Psoas muscle (tissue), 8 donors: ENCODE measurements around the gene CXorf38. TPM values are rescaled to one million over a fixed set of nuclear protein-coding genes. Genes with fewer than 3 reads are reported as not detected.

Experiments
- ATAC-seq, 4 donors: fragments of 200-7000 bp; cut with Tn5 transposase; one replicate each; pipeline ENCODE4 v1.9.1; 2020; ENCODE audit warnings: moderate library complexity in 3 of 4, mild to moderate bottlenecking in 2 of 4
- DNase-seq, 2 donors: peaks; one replicate each; pipeline ENCODE4 v3.0.0-alpha.2; 2020
- H3K27ac ChIP-seq: fragments of 200-600 bp; one replicate; pipeline ENCODE4 v1.8.0; 2022
- H3K27me3 ChIP-seq, 3 donors: fragments of 200-600 bp in 1 of 3; one replicate each; pipeline versions ENCODE4 v1.6.1 to v1.8.0; 2013 to 2022; ENCODE audit warnings: low read length in 2 of 3, mild to moderate bottlenecking in 2 of 3, moderate library complexity in 1 of 3; ENCODE audit not compliant: insufficient read depth in 3 of 3
- H3K36me3 ChIP-seq, 2 donors: fragments of 200-600 bp in 1 of 2; one replicate each; pipeline versions ENCODE4 v1.6.1 to v1.8.0; 2013 to 2022; ENCODE audit warnings: low read depth in 1 of 2, mild to moderate bottlenecking in 1 of 2, moderate library complexity in 1 of 2; ENCODE audit not compliant: insufficient read depth in 1 of 2
- H3K4me1 ChIP-seq: fragments of 200-600 bp; one replicate; pipeline ENCODE4 v1.8.0; 2022
- H3K4me3 ChIP-seq: fragments of 200-600 bp; one replicate; pipeline ENCODE4 v1.8.0; 2022; ENCODE audit warnings: mild to moderate bottlenecking
- H3K9me3 ChIP-seq: fragments of 200-600 bp; one replicate; pipeline ENCODE4 v1.8.0; 2022
- WGBS, 3 donors: extraction: QIAGEN DNeasy Blood & Tissue Kit; methylation state at CpG; one replicate each; pipeline versions ENCODE4 v1.1.6 to v1.1.7; 2013; 5-methylcytosine and 5-hydroxymethylcytosine counted together
- intact Hi-C, 2 donors: fragments of 100-400 bp; cut with DNase I; formaldehyde crosslinking; loops; one replicate each; pipeline versions ENCODE4 v1.11.0 to v1.14.2; 2022
- polyA plus RNA-seq, 3 donors: library from polyadenylated mRNA; stranded (reverse); fragments of 200-250 nt; gene quantifications; one replicate each; pipeline ENCODE4 v1.2.3, GENCODE V29; 2013
- total RNA-seq, 4 donors: library from RNA; stranded (reverse); fragmentation: NEBNext Ultra II Directional in 2 of 4; extraction: Animal tissue kit (Norgen Biotek cat#: 25700) in 2 of 4; gene quantifications; one replicate each; pipeline versions ENCODE4 v1.2.1 to v1.2.4, GENCODE V29; 2021 to 2023
- TF ChIP-seq, protein P1 (sequence below): fragments of 200-600 bp; IDR thresholded peaks from one replicate; pipeline ENCODE4 v1.8.0; 2022; ENCODE audit warnings: antibody characterized with exemption
- donor health status: healthy with polysubstance abuse.
- donor health status: DM: no; HTN: no; CAD: no; lungs with moderate emphysema.
- donor health status: Bipolar disorder and iron deficiency.
- donor health status: healthy.
- donor health status: DM: yes; HTN: yes; CAD: no.
- donor health status: DM: no; HTN: no; CAD: no.
- donor health status: DM: no; HTN: no; CAD: no.
- donor health status: DM: yes; HTN: yes; CAD: no.

CXorf38 gene
- total and polyA plus RNA-seq, 7 donors: 2.1 to 3.9 (median 3.1) TPM

DNA sequence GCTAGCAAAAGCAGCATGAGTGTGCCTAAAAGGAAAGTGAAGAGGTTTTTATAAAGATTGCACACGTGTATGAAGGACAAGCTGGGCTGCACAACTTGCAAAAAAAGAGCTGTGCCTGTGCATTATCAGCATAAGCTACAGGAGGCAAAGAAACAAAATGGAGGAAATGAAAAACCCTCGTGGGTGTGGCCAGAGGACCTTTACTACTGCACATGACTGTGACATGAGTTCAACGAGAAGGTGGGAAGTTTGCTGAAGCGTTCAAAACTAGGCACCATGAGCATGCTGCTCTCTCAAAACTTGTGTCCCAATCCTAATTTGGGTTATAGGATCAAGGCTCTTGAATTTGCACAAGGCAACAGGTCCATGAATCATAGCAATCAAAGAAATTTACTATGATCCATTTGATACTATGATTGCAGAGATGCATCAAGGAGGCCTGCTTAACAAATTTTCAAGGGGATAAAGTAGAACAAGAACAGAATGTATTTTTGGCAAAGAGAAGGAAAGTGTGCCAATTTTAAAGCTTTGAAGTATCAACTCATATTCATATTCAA, 38.1 kb upstream of the CXorf38 start:
- no peak overlapping the region for H3K4me3 ChIP-seq
- TF ChIP-seq, protein P1, sequence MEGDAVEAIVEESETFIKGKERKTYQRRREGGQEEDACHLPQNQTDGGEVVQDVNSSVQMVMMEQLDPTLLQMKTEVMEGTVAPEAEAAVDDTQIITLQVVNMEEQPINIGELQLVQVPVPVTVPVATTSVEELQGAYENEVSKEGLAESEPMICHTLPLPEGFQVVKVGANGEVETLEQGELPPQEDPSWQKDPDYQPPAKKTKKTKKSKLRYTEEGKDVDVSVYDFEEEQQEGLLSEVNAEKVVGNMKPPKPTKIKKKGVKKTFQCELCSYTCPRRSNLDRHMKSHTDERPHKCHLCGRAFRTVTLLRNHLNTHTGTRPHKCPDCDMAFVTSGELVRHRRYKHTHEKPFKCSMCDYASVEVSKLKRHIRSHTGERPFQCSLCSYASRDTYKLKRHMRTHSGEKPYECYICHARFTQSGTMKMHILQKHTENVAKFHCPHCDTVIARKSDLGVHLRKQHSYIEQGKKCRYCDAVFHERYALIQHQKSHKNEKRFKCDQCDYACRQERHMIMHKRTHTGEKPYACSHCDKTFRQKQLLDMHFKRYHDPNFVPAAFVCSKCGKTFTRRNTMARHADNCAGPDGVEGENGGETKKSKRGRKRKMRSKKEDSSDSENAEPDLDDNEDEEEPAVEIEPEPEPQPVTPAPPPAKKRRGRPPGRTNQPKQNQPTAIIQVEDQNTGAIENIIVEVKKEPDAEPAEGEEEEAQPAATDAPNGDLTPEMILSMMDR: no peak
- H3K27ac ChIP-seq: peak overlapping the region; percentile 7
- intact Hi-C loops: no loop called here
- DNase-seq: no peak
- H3K27me3 ChIP-seq: no peaks in the 10 kb centered on the region
- peaks cover 0 to 36% of the 10 kb centered on the region in 2 donors for H3K36me3 ChIP-seq
- peak in 3 of 4 donors; percentile 22 to 61 (median 29) for ATAC-seq
- no peaks in the 10 kb centered on the region for H3K9me3 ChIP-seq
- peaks cover 51% of the 10 kb centered on the region for H3K4me1 ChIP-seq
- WGBS, 3 donors: 30 to 47% (median 38%) methylated on average over 4 of the region's 4 CpGs

DNA sequence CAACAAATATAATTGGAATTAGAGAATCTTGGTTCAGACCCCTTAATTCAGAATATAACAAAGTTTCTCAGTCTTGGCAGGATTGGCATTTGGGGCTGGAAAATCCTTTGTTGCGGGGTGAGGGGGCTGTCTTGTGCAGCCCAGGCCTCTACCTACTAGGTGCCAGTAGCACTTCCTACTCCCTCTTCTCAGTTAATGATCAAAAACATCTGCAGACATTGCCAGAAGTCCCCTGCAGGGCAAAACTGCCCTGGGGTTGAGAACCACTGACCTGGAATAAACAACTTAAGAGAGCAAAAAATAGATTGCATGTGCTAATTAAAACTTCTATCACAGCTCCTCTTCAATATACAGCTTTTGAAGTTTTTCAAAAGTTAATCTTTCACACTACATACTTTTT, 36.7 kb upstream of the CXorf38 start:
- 90 to 100% (median 93%) methylated on average over 1 of the region's 1 CpG for WGBS, 3 donors
- DNase-seq: no peak
- H3K4me1 ChIP-seq: peaks cover 42% of the 10 kb centered on the region
- intact Hi-C loops: no loop called here
- TF ChIP-seq, protein P1: no peak
- H3K27me3 ChIP-seq: no peaks in the 10 kb centered on the region
- H3K4me3 ChIP-seq: no peak overlapping the region
- H3K9me3 ChIP-seq: no peaks in the 10 kb centered on the region
- H3K36me3 ChIP-seq: peaks cover 0 to 49% of the 10 kb centered on the region in 2 donors
- no peak for ATAC-seq
- H3K27ac ChIP-seq: no peak overlapping the region

DNA sequence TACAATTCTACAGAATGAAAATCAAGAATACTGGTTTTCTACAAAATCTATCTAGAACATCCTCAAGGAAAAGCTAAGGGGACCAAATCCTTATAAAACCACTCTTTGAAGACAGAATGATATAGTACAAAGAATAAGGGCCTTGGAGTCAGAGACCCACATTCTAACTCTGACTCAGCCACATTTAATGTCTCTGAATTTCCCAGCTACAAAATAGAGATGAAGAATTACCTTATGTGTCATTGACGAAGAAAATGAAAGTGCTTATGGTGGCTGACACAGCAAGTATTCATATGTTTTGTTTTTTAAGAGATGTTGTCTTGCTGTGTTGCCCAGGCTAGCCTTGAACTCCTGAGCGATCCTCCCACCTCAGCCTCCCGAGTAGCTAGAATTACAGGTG, 35.9 kb upstream of the CXorf38 start:
- no peak overlapping the region for H3K27ac ChIP-seq
- H3K27me3 ChIP-seq: no peaks in the 10 kb centered on the region
- TF ChIP-seq, protein P1: no peak
- no peak overlapping the region for H3K4me3 ChIP-seq
- H3K9me3 ChIP-seq: no peaks in the 10 kb centered on the region
- intact Hi-C loops: no loop called here
- WGBS, 3 donors: 95 to 97% (median 96%) methylated on average over 3 of the region's 3 CpGs
- peaks cover 34% of the 10 kb centered on the region for H3K4me1 ChIP-seq
- ATAC-seq: no peak
- DNase-seq: no peak
- peaks cover 0 to 51% of the 10 kb centered on the region in 2 donors for H3K36me3 ChIP-seq

DNA sequence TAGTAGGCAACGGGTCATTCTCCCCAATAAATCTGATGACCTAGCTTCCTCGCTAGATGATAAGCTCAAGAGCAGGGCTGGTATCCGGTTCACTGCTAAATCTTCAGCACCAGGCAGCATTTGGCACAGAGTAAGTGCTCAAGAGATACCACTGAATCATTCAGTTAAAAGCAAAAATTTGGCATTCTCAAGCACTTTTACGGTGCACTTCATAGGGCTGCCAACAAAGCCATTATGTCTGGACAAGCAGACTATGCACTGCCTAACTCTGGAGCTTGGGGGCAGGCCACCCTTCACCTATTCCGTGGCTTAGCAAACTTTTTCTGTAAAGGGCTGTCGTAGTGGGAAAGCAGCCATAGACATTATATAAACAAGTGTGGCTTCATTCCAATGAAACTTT, 23.8 kb upstream of the CXorf38 start:
- Histone ChIP-seq H3K9me3 (no peaks in the 10 kb centered on the region), H3K4me3 (no peak overlapping the region), H3K27me3 (no peaks in the 10 kb centered on the region), H3K27ac (no peak overlapping the region), H3K4me1 (no peaks in the 10 kb centered on the region), H3K36me3 (peaks cover 3 to 80% of the 10 kb centered on the region in 2 donors)
- TF ChIP-seq, protein P1: no peak
- peak in 2 of 4 donors; percentile 55 to 68 for ATAC-seq
- 27 to 37% (median 35%) methylated on average over 6 of the region's 6 CpGs for WGBS, 3 donors
- DNase-seq: no peak
- intact Hi-C loops: no loop called here
